ENCODE measurements around the gene FAM168A.
"Not testable (repeated sequence)": the region's sequence is repeated elsewhere in the genome, so short reads cannot be mapped to it uniquely, and the experiment has no call there.

Gene FAM168A

GRCh38 chr11:73513707-73514106 lies 84.2 kb downstream of the FAM168A start:
- no peak for DNase-seq

- DNase-seq = no peak
Observed at GRCh38 chr11:73510877-73511276, 87.0 kb downstream of the FAM168A start.

GRCh38 chr11:73510106-73510505 lies 87.8 kb downstream of the FAM168A start:
- DNase-seq = no peak

- DNase-seq = no peak
Observed at GRCh38 chr11:73509188-73509587, 88.7 kb downstream of the FAM168A start.

- DNase-seq = no peak
Observed at GRCh38 chr11:73508243-73509176, 89.4 kb downstream of the FAM168A start.

GRCh38 chr11:73507086-73507485 lies 90.8 kb downstream of the FAM168A start:
- DNase-seq = no peak

- DNase-seq = no peak
Observed at GRCh38 chr11:73506038-73506437, 91.9 kb downstream of the FAM168A start.

- no peak for DNase-seq
Observed at GRCh38 chr11:73498343-73498742, 99.6 kb downstream of the FAM168A start.

GRCh38 chr11:73496134-73496533 lies 101.8 kb downstream of the FAM168A start:
- no peak for DNase-seq

- no peak for DNase-seq
Observed at GRCh38 chr11:73495731-73496130, 102.2 kb downstream of the FAM168A start.

- DNase-seq = no peak
Observed at GRCh38 chr11:73493956-73494598, 103.8 kb downstream of the FAM168A start.

- no peak for DNase-seq
Observed at GRCh38 chr11:73481626-73482025, 116.3 kb downstream of the FAM168A start.

GRCh38 chr11:73480677-73481076 lies 117.2 kb downstream of the FAM168A start:
- no peak for DNase-seq

GRCh38 chr11:73478737-73479347 lies 119.1 kb downstream of the FAM168A start:
- no peak for DNase-seq

- DNase-seq = no peak
Observed at GRCh38 chr11:73477518-73477917, 120.4 kb downstream of the FAM168A start.

GRCh38 chr11:73475549-73476095 lies 122.3 kb downstream of the FAM168A start:
- no peak for DNase-seq

- DNase-seq = no peak
Observed at GRCh38 chr11:73473252-73473651, 124.7 kb downstream of the FAM168A start.

- not testable (repeated sequence) for DNase-seq
Observed at GRCh38 chr11:73470036-73470612, 127.8 kb downstream of the FAM168A start.

- no peak for DNase-seq
Observed at GRCh38 chr11:73469401-73469800, 128.5 kb downstream of the FAM168A start.

- DNase-seq = no peak
Observed at GRCh38 chr11:73468590-73469161, 129.2 kb downstream of the FAM168A start.

- DNase-seq = no peak
Observed at GRCh38 chr11:73467505-73467904, 130.4 kb downstream of the FAM168A start.

GRCh38 chr11:73466643-73467042 lies 131.3 kb downstream of the FAM168A start:
- DNase-seq = no peak

- DNase-seq = no peak
Observed at GRCh38 chr11:73465871-73466270, 132.0 kb downstream of the FAM168A start.
